CD4-positive, alpha-beta memory T cell (primary cell): ENCODE data around the gene TSC22D3. TPM values are rescaled to one million over a fixed set of nuclear protein-coding genes. Genes with fewer than 3 reads are reported as not detected.
A peak's percentile ranks its signal among the peaks of the same experiment; 100 is the strongest.

Experiments
- CTCF ChIA-PET: fragments of 350-600 bp; sonication (Branson Sonifier 250); formaldehyde crosslinking; loops from one replicate; lab custom pipeline; 2021; ENCODE audit warnings: inconsistent platforms; ENCODE audit not compliant: partially characterized antibody; lab: Charles Lee
- POLR2A ChIA-PET: fragments of 350-600 bp; sonication (Branson Sonifier 250); formaldehyde crosslinking; loops from one replicate; lab custom pipeline; 2021; ENCODE audit not compliant: partially characterized antibody; lab: Charles Lee
- DNase-seq, 5 donors: peaks; one replicate each; pipeline versions ENCODE4 v3.0.0 to v3.0.0-alpha.2; 2020 to 2022; ENCODE audit warnings: mixed read lengths in 1 of 5
- H3K27ac ChIP-seq: one replicate; pipeline ENCODE4 v1.7.0; 2013; ENCODE audit warnings: low read depth, low read length
- H3K27me3 ChIP-seq: 2 replicates; pipeline ENCODE4 v1.7.0; 2013; ENCODE audit warnings: mild to moderate bottlenecking, low read length, moderate library complexity; ENCODE audit not compliant: insufficient read depth
- H3K36me3 ChIP-seq: 2 replicates; pipeline ENCODE4 v1.7.0; 2013; ENCODE audit warnings: mild to moderate bottlenecking, low read length, moderate library complexity; ENCODE audit not compliant: insufficient read depth
- H3K4me1 ChIP-seq: 2 replicates; pipeline ENCODE4 v1.7.0; 2013; ENCODE audit warnings: mild to moderate bottlenecking, low read length, moderate library complexity; ENCODE audit not compliant: insufficient read depth
- H3K4me3 ChIP-seq, 2 donors: one replicate each; pipeline ENCODE4 v1.7.0; 2013; ENCODE audit warnings: low read length in 2 of 2, mild to moderate bottlenecking in 1 of 2
- H3K9me3 ChIP-seq, 2 donors: one replicate each; pipeline ENCODE4 v1.7.0; 2013; ENCODE audit warnings: low read length in 2 of 2, control low read depth in 1 of 2; ENCODE audit not compliant: control insufficient read depth in 1 of 2
- H3K27ac Mint-ChIP-seq, 7 donors: one replicate each; pipeline ENCODE4 v1.8.0; 2020 to 2021; ENCODE audit warnings: mixed read lengths in 7 of 7, mild to moderate bottlenecking in 6 of 7, inconsistent platforms in 3 of 7, moderate library complexity in 3 of 7
- H3K27me3 Mint-ChIP-seq, 2 donors: one replicate each; pipeline ENCODE4 v1.8.0; 2020 to 2021; ENCODE audit warnings: mixed read lengths in 2 of 2
- H3K36me3 Mint-ChIP-seq, 2 donors: one replicate each; pipeline ENCODE4 v1.8.0; 2020 to 2021; ENCODE audit warnings: mixed read lengths in 2 of 2, inconsistent platforms in 1 of 2, mild to moderate bottlenecking in 1 of 2
- H3K4me1 Mint-ChIP-seq, 4 donors: one replicate each; pipeline ENCODE4 v1.8.0; 2020 to 2021; ENCODE audit warnings: mixed read lengths in 4 of 4, mild to moderate bottlenecking in 1 of 4
- H3K4me3 Mint-ChIP-seq, 8 donors: one replicate each; pipeline ENCODE4 v1.8.0; 2020 to 2021; ENCODE audit warnings: mixed read lengths in 8 of 8, mild to moderate bottlenecking in 7 of 8, moderate library complexity in 6 of 8, inconsistent platforms in 3 of 8
- H3K9me3 Mint-ChIP-seq, 8 donors: one replicate each; pipeline ENCODE4 v1.8.0; 2020 to 2021; ENCODE audit warnings: mixed read lengths in 8 of 8, mild to moderate bottlenecking in 5 of 8, inconsistent platforms in 3 of 8, moderate library complexity in 1 of 8
- intact Hi-C: fragments of 100-400 bp; cut with micrococcal nuclease; formaldehyde crosslinking; loops from one replicate; pipeline ENCODE4 v1.15.1; 2023
- polyA plus RNA-seq, 2 donors: library from polyadenylated mRNA; unstranded; fragments of 300-500 nt; fragmentation: Illumina TruSeq; gene quantifications; one replicate each; pipeline ENCODE4 v1.2.3, GENCODE V29; 2021
- total RNA-seq, 2 experiments: library from RNA; stranded (reverse); gene quantifications; one replicate each; pipeline ENCODE4 v1.2.3, GENCODE V29; 2021

TSC22D3 gene
- total and polyA plus RNA-seq, 4 experiments from 2014 or later = 195 to 1,424 (median 481) TPM

GRCh38 chrX:107714206-107714891 lies 61.2 kb downstream of the TSC22D3 start:
- CTCF ChIA-PET = interaction anchor here (1.7 to 17.4 kb wide), 3 partner anchors 28 to 63 kb away, joined by 4 to 462 read pairs (median 81); partner anchors contain the start of genes NCBP2L and TSC22D3
- peak; percentile 40 to 60 (median 56) for DNase-seq
- H3K27ac ChIP-seq = peak overlapping the region; percentile 95
- H3K27me3 ChIP-seq = no peaks in the 10 kb centered on the region
- POLR2A ChIA-PET = interaction anchor here (1.5 to 18.8 kb wide), 10 partner anchors 9 to 377 kb away, joined by 4 to 1740 read pairs (median 27); partner anchors contain the start of genes ATG4A, NCBP2L, PRPS1 and PSMD10
- peaks cover 75% of the 10 kb centered on the region for H3K4me1 ChIP-seq
- H3K9me3 Mint-ChIP-seq = peaks cover 0 to 31% (median 0%) of the 10 kb centered on the region in 8 donors
- peak overlapping the region; percentile 99 to 100 (median 100) for H3K27ac Mint-ChIP-seq
- no peaks in the 10 kb centered on the region for H3K9me3 ChIP-seq
- intact Hi-C loops = no loop called here
- peaks cover 27% of the 10 kb centered on the region for H3K36me3 ChIP-seq
- H3K27me3 Mint-ChIP-seq = no peaks in the 10 kb centered on the region
- H3K4me3 ChIP-seq = peak overlapping the region; percentile 90 to 92
- peak overlapping the region; percentile 88 to 97 (median 96) for H3K4me3 Mint-ChIP-seq
- peaks cover 40 to 84% (median 68%) of the 10 kb centered on the region in 4 donors for H3K4me1 Mint-ChIP-seq
- peaks cover 28 to 39% of the 10 kb centered on the region in 2 donors for H3K36me3 Mint-ChIP-seq

GRCh38 chrX:107713543-107714205 lies 61.9 kb downstream of the TSC22D3 start:
- H3K4me3 ChIP-seq = peak overlapping the region in 1 of 2 donors; percentile 92
- POLR2A ChIA-PET = interaction anchor here (1.5 to 18.8 kb wide), 9 partner anchors 8 to 378 kb away, joined by 4 to 1740 read pairs (median 22); partner anchors contain the start of genes ATG4A, NCBP2L, PRPS1 and PSMD10
- peak overlapping the region; percentile 95 for H3K27ac ChIP-seq
- Mint-ChIP-seq H3K27me3 (no peaks in the 10 kb centered on the region), H3K4me3 (peak overlapping the region; percentile 88 to 97 (median 96)), H3K27ac (peak overlapping the region; percentile 99 to 100 (median 100)), H3K9me3 (peaks cover 0 to 31% (median 0%) of the 10 kb centered on the region in 8 donors), H3K36me3 (peaks cover 28 to 39% of the 10 kb centered on the region in 2 donors), H3K4me1 (peaks cover 43 to 91% (median 75%) of the 10 kb centered on the region in 4 donors)
- CTCF ChIA-PET = interaction anchor here (1.7 to 17.4 kb wide), 3 partner anchors 28 to 63 kb away, joined by 4 to 462 read pairs (median 81); partner anchors contain the start of genes NCBP2L and TSC22D3
- peaks cover 82% of the 10 kb centered on the region for H3K4me1 ChIP-seq
- intact Hi-C loops = no loop called here
- peak; percentile 45 to 63 (median 60) for DNase-seq
- peaks cover 27% of the 10 kb centered on the region for H3K36me3 ChIP-seq
- no peaks in the 10 kb centered on the region for H3K27me3 ChIP-seq
- H3K9me3 ChIP-seq = no peaks in the 10 kb centered on the region

GRCh38 chrX:107713203-107713542 lies 62.4 kb downstream of the TSC22D3 start:
- DNase-seq = peak in 1 of 5 donors; percentile 40
- peaks cover 27% of the 10 kb centered on the region for H3K36me3 ChIP-seq
- peaks cover 44 to 88% (median 74%) of the 10 kb centered on the region in 4 donors for H3K4me1 Mint-ChIP-seq
- ChIA-PET POLR2A (interaction anchor here (1.2 to 18.8 kb wide), 8 partner anchors 8 to 378 kb away, joined by 3 to 1740 read pairs (median 19); partner anchors contain the start of genes ATG4A, NCBP2L, PRPS1 and PSMD10), CTCF (interaction anchor here (2.4 to 17.4 kb wide), 2 partner anchors 39 to 63 kb away, joined by 11 to 462 read pairs; partner anchors contain the start of genes NCBP2L and TSC22D3)
- no peaks in the 10 kb centered on the region for H3K9me3 ChIP-seq
- peaks cover 28 to 39% of the 10 kb centered on the region in 2 donors for H3K36me3 Mint-ChIP-seq
- H3K27me3 Mint-ChIP-seq = no peaks in the 10 kb centered on the region
- H3K27ac Mint-ChIP-seq = peak overlapping the region; percentile 99 to 100 (median 100)
- peak overlapping the region; percentile 88 to 97 (median 96) for H3K4me3 Mint-ChIP-seq
- peaks cover 0 to 31% (median 0%) of the 10 kb centered on the region in 8 donors for H3K9me3 Mint-ChIP-seq
- H3K27me3 ChIP-seq = no peaks in the 10 kb centered on the region
- H3K27ac ChIP-seq = peak overlapping the region; percentile 95
- intact Hi-C loops = no loop called here
- H3K4me3 ChIP-seq = peak overlapping the region in 1 of 2 donors; percentile 92
- H3K4me1 ChIP-seq = peaks cover 77% of the 10 kb centered on the region

GRCh38 chrX:107712231-107713202 lies 63.1 kb downstream of the TSC22D3 start:
- intact Hi-C loops = no loop called here
- H3K36me3 ChIP-seq = peaks cover 27% of the 10 kb centered on the region
- H3K4me1 Mint-ChIP-seq = peaks cover 38 to 82% (median 69%) of the 10 kb centered on the region in 4 donors
- peak overlapping the region; percentile 95 for H3K27ac ChIP-seq
- peaks cover 70% of the 10 kb centered on the region for H3K4me1 ChIP-seq
- H3K27me3 Mint-ChIP-seq = no peaks in the 10 kb centered on the region
- no peak overlapping the region for H3K4me3 ChIP-seq
- ChIA-PET POLR2A (interaction anchor here (0.7 to 18.8 kb wide), 10 partner anchors 7 to 379 kb away, joined by 3 to 1740 read pairs (median 16); partner anchors contain the start of genes ATG4A, NCBP2L, PRPS1 and PSMD10), CTCF (interaction anchor here (0.9 to 17.4 kb wide), 4 partner anchors 26 to 64 kb away, joined by 3 to 462 read pairs (median 8); partner anchors contain the start of genes NCBP2L and TSC22D3)
- H3K9me3 Mint-ChIP-seq = peaks cover 0 to 31% (median 0%) of the 10 kb centered on the region in 8 donors
- peak; percentile 68 to 76 (median 73) for DNase-seq
- H3K4me3 Mint-ChIP-seq = peak overlapping the region; percentile 88 to 97 (median 96)
- no peaks in the 10 kb centered on the region for H3K27me3 ChIP-seq
- peak overlapping the region; percentile 99 to 100 (median 100) for H3K27ac Mint-ChIP-seq
- H3K36me3 Mint-ChIP-seq = peaks cover 28 to 39% of the 10 kb centered on the region in 2 donors
- H3K9me3 ChIP-seq = no peaks in the 10 kb centered on the region

- Mint-ChIP-seq H3K27me3 (no peaks in the 10 kb centered on the region), H3K27ac (peak overlapping the region; percentile 99 to 100 (median 100)), H3K4me3 (peak overlapping the region; percentile 85 to 97 (median 94)), H3K9me3 (peaks cover 0 to 29% (median 0%) of the 10 kb centered on the region in 8 donors), H3K4me1 (peaks cover 36 to 78% (median 62%) of the 10 kb centered on the region in 4 donors), H3K36me3 (peaks cover 28 to 34% of the 10 kb centered on the region in 2 donors)
- Histone ChIP-seq H3K27me3 (no peaks in the 10 kb centered on the region), H3K4me1 (peaks cover 65% of the 10 kb centered on the region), H3K36me3 (peaks cover 27% of the 10 kb centered on the region), H3K9me3 (no peaks in the 10 kb centered on the region), H3K27ac (peak overlapping the region; percentile 95), H3K4me3 (no peak overlapping the region)
- DNase-seq = peak in 2 of 5 donors; percentile 44 to 48
- intact Hi-C loops = loop anchor here (1.0 kb wide), 2 partner anchors 31 to 37 kb away; no protein-coding TSS in a partner anchor
- ChIA-PET CTCF (interaction anchor here (1.8 to 17.4 kb wide), 3 partner anchors 25 to 65 kb away, joined by 6 to 462 read pairs (median 11); partner anchors contain the start of genes NCBP2L and TSC22D3), POLR2A (interaction anchor here (0.7 to 18.8 kb wide), 12 partner anchors 6 to 380 kb away, joined by 3 to 1740 read pairs (median 12); partner anchors contain the start of genes ATG4A, MID2, NCBP2L and PRPS1)
These were observed 63.9 kb downstream of the TSC22D3 start for GRCh38 chrX:107711521-107712181.
